GM23248 (cell line): ENCODE results near the gene TBC1D10B. TPM values are rescaled to one million over a fixed set of nuclear protein-coding genes. Genes with fewer than 3 reads are reported as not detected.

ENCODE experiments used
- DNase-seq: peaks from one replicate; pipeline ENCODE4 v3.0.0-alpha.2; 2015
- H2AFZ ChIP-seq: fragments of 200-600 bp; sonication (generic); 2 replicates; pipeline ENCODE4 v1.6.1; 2016; ENCODE audit warnings: antibody characterized with exemption
- H3F3A ChIP-seq: fragments of 200-600 bp; sonication (generic); 2 replicates; pipeline ENCODE4 v1.6.1; 2016; ENCODE audit warnings: mild to moderate bottlenecking, antibody characterized with exemption, mixed run types; ENCODE audit not compliant: insufficient read depth
- H3K27ac ChIP-seq: fragments of 200-600 bp; sonication (generic); 2 replicates; pipeline ENCODE4 v1.5.1; 2016; ENCODE audit warnings: mild to moderate bottlenecking
- H3K27me3 ChIP-seq: fragments of 200-600 bp; sonication (generic); replicated peaks from 2 replicates; pipeline ENCODE4 v1.6.1; 2016; ENCODE audit warnings: mild to moderate bottlenecking; ENCODE audit not compliant: insufficient read depth
- H3K36me3 ChIP-seq: fragments of 200-600 bp; sonication (generic); 2 replicates; pipeline ENCODE4 v1.6.1; 2016; ENCODE audit warnings: low read depth, mild to moderate bottlenecking
- H3K4me1 ChIP-seq: fragments of 200-600 bp; sonication (generic); 2 replicates; pipeline ENCODE4 v1.6.1; 2016; ENCODE audit warnings: mild to moderate bottlenecking; ENCODE audit not compliant: insufficient read depth
- H3K4me2 ChIP-seq: fragments of 200-600 bp; sonication (generic); one replicate; pipeline ENCODE4 v1.6.1; 2016; ENCODE audit warnings: mild to moderate bottlenecking; ENCODE audit not compliant: unreplicated experiment
- H3K4me3 ChIP-seq: fragments of 200-600 bp; sonication (generic); 2 replicates; pipeline ENCODE4 v1.5.1; 2016; ENCODE audit warnings: mild to moderate bottlenecking
- H3K79me2 ChIP-seq: fragments of 200-600 bp; sonication (generic); 2 replicates; pipeline ENCODE4 v1.6.1; 2016; ENCODE audit warnings: mild to moderate bottlenecking; ENCODE audit not compliant: insufficient read depth
- H3K9ac ChIP-seq: fragments of 200-600 bp; sonication (generic); 2 replicates; pipeline ENCODE4 v1.6.1; 2016; ENCODE audit warnings: mild to moderate bottlenecking
- H3K9me2 ChIP-seq: fragments of 200-600 bp; sonication (generic); 2 replicates; pipeline ENCODE4 v1.6.1; 2016; ENCODE audit warnings: mixed run types, mild to moderate bottlenecking, moderate library complexity; ENCODE audit not compliant: insufficient read depth
- H3K9me3 ChIP-seq: fragments of 200-600 bp; sonication (generic); one replicate; pipeline ENCODE4 v1.6.1; 2017; ENCODE audit warnings: low read depth
- H4K20me1 ChIP-seq: fragments of 200-600 bp; sonication (generic); 2 replicates; pipeline ENCODE4 v1.6.0; 2016; ENCODE audit not compliant: insufficient read depth
- EZH2 ChIP-seq: fragments of 200-600 bp; sonication (generic); IDR thresholded peaks from 2 replicates; pipeline ENCODE4 v1.6.1; 2018; ENCODE audit warnings: antibody characterized with exemption, mild to moderate bottlenecking; ENCODE audit not compliant: insufficient read depth, poor library complexity, severe bottlenecking
- EZH2phosphoT487 ChIP-seq: fragments of 200-600 bp; sonication (generic); IDR thresholded peaks from 2 replicates; pipeline ENCODE4 v1.6.1; 2018; ENCODE audit warnings: antibody characterized with exemption, moderate library complexity, mild to moderate bottlenecking, low read depth; ENCODE audit not compliant: insufficient read depth
- WGBS, 2 experiments: methylation state at CpG; one replicate each; pipeline ENCODE4 v1.1.6; 2015 to 2017; ENCODE audit warnings: low lambda C conversion rate in 2 of 2, low coverage in 1 of 2; ENCODE audit errors: missing lambda C conversion rate in 2 of 2; 5-methylcytosine and 5-hydroxymethylcytosine counted together
- in situ Hi-C: fragments of 300-500 bp; cut with MboI; formaldehyde crosslinking; loops from 2 replicates; pipeline ENCODE4 v1.15.0; 2020
- polyA plus RNA-seq: library from polyadenylated mRNA; unstranded; fragments of >200 nt; fragmentation: Nextera tagmentation; extraction: Ambion mirVana; gene quantifications from 2 replicates; pipeline ENCODE4 v1.2.1, GENCODE V29; 2016
- total RNA-seq: library from RNA; depleted of rRNA; stranded (reverse); fragments of >200 nt; shearing (Covaris generic); gene quantifications from 2 replicates; pipeline ENCODE4 v1.2.3, GENCODE V29; 2014

The TBC1D10B gene
- total and polyA plus RNA-seq, 2 experiments from 2014 or later: 12.2 to 41.2 TPM

GRCh38 chr16:30355144-30355953 is 14.9 kb downstream of the TBC1D10B start, which contains the start of gene CD2BP2:
TSS of gene CD2BP2 (minus strand) at chr16:30355308. CDS start at chr16:30354681, 627 bp downstream.
- peak within 1 kb of the TSS; percentile 98 for H3K27ac ChIP-seq
- peak within 1 kb of the TSS; percentile 94 for H3K9ac ChIP-seq
- peaks cover 28% of the 10 kb centered on the region for H3K4me1 ChIP-seq
- WGBS, 2 experiments: 0 to 2% methylated on average over 43 to 44 of the region's 45 CpGs
- DNase-seq: peak; percentile 100
- H3K4me2 ChIP-seq: peak within 1 kb of the TSS; percentile 99
- peaks cover 52% of the 10 kb centered on the region for H3K79me2 ChIP-seq
- H3K27me3 ChIP-seq: no peaks in the 10 kb centered on the region
- H4K20me1 ChIP-seq: no peaks in the 10 kb centered on the region
- H2AFZ ChIP-seq: peak within 1 kb of the TSS; percentile 79
- no peaks in the 10 kb centered on the region for H3K9me3 ChIP-seq
- in situ Hi-C loops: no loop called here
- H3K4me3 ChIP-seq: peak within 1 kb of the TSS; percentile 89
- no peaks in the 10 kb centered on the region for H3K9me2 ChIP-seq
- peaks cover 11% of the 10 kb centered on the region; the same call in 1 of the 2 replicates for H3K36me3 ChIP-seq
- TF ChIP-seq EZH2phosphoT487 (no peak), EZH2 (no peak)
- H3F3A ChIP-seq: peaks cover 29% of the 10 kb centered on the region; the same call in 1 of the 2 replicates

DNA sequence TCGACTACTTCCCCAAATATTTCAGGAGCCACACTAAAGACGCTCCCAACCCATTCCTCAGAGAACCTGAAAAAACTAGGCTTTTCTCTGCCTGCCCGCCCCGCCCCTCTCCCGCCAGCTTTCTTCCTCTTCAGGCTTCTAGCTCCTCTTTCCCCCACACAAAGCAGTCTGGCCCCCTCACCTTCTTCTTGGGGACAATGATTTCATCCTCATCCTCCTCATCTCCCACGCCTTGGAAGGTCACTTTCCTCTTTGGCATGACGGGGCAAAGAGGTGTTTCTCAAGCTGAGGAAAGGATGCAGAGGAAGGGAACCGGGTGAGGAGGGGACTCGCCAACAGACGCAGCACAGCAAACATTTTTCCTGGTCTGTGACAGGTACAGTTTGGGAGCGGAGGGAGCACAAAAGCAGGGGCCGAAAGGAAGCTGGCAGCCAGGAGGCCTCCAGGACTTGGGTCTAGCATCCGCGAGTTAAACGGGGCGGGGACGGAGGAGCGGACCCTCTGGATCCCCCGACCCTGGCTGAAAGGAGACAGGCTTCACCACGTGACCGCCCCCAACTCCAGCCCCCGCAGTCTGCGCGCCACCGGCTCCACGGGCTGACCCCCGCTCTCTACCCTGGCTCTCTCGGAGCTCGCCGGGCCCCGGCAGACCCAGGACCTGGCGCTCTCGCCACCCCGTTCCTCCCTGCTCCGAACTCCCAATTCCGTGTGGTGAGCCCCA is 15.7 kb downstream of the TBC1D10B start:
- no peaks in the 10 kb centered on the region for H3K9me3 ChIP-seq
- peaks cover 32% of the 10 kb centered on the region for H3F3A ChIP-seq
- 3 to 5% methylated on average over 28 to 35 of the region's 36 CpGs for WGBS, 2 experiments
- TF ChIP-seq EZH2 (no peak), EZH2phosphoT487 (no peak)
- H2AFZ ChIP-seq: peak overlapping the region; percentile 73
- no peaks in the 10 kb centered on the region for H4K20me1 ChIP-seq
- in situ Hi-C loops: no loop called here
- H3K4me2 ChIP-seq: peak overlapping the region; percentile 99
- H3K27ac ChIP-seq: peak overlapping the region; percentile 98
- H3K4me3 ChIP-seq: peak overlapping the region; percentile 89
- peaks cover 44% of the 10 kb centered on the region for H3K79me2 ChIP-seq
- no peaks in the 10 kb centered on the region for H3K27me3 ChIP-seq
- peaks cover 13% of the 10 kb centered on the region; the same call in 1 of the 2 replicates for H3K36me3 ChIP-seq
- no peaks in the 10 kb centered on the region for H3K9me2 ChIP-seq
- H3K4me1 ChIP-seq: peaks cover 28% of the 10 kb centered on the region
- peak; percentile 46 for DNase-seq
- peak overlapping the region; percentile 94 for H3K9ac ChIP-seq

DNA sequence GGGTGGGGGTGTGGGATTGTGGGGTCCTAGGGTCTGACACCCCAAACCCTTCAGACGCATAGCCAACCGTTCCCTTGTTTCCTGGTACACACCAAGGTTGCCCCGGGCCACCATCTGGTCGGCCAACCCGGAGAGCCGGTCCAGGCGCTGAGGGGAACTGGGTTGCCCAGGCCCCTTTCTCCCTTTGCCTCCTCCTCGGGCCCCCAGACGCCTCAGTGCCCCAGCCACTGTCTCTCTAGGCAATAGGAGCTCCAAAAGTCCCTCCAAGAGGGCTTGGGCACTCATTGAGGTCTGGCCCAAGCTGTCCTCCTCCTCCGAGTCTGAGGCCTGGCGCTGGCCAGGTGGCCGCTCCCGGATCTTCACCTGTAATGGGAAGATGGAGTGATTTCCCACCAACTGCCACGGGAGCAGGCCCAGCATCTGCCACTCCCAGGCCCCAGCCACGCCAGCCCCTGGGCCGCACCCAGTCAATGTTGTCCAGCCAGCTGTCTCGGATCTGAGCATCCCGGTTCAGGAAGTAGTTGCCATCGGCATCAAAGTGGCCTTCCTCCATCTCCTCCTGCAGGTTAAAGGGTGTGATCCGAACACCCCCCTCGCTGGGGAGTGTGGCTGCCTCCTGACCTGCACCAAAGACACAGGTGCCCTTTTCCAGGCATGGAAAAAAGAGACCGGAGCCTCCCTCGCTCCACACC is 16.7 kb downstream of the TBC1D10B start:
- Histone ChIP-seq H2AFZ (no peak overlapping the region), H3K4me1 (peaks cover 28% of the 10 kb centered on the region), H3K9me3 (no peaks in the 10 kb centered on the region), H3K36me3 (peaks cover 13% of the 10 kb centered on the region; the same call in 1 of the 2 replicates), H3F3A (peaks cover 32% of the 10 kb centered on the region), H3K9ac (peak overlapping the region; percentile 94), H3K27ac (0 out of 2 replicates have a peak overlapping the region, but pooled peaks have one; percentile 98), H3K27me3 (no peaks in the 10 kb centered on the region), H4K20me1 (no peaks in the 10 kb centered on the region), H3K4me2 (peak overlapping the region; percentile 99), H3K9me2 (no peaks in the 10 kb centered on the region), H3K79me2 (peaks cover 34% of the 10 kb centered on the region), H3K4me3 (peak overlapping the region; percentile 89)
- 88% methylated on average over 22 of the region's 23 CpGs for WGBS, 2 experiments
- in situ Hi-C loops: no loop called here
- no peak for DNase-seq
- TF ChIP-seq EZH2phosphoT487 (no peak), EZH2 (no peak)
